Measurements from ENCODE around the gene CD300LF.

- TF ChIP-seq CTCF (IDR thresholded peaks at IDR 0.05), result no peak
- TF ChIP-seq POLR2A (IDR thresholded peaks at IDR 0.05), result no peak
Observed at GRCh38 chr17:74652020-74652419, 60.7 kb downstream of the CD300LF start.

Measured in uterus (tissue), 2 donors.